SK-N-SH (cell line): ENCODE measurements around the gene CCDC88B.

ENCODE experiments used
- CTCF ChIP-seq: fragments of 200-600 bp; sonication (generic); IDR thresholded peaks from 2 replicates; pipeline ENCODE4 v1.6.1; 2017; ENCODE audit warnings: antibody characterized with exemption, mild to moderate bottlenecking, moderate library complexity
- EP300 ChIP-seq, 2 experiments: IDR thresholded peaks; 2 replicates each; pipeline versions ENCODE4 v1.4.0 to v1.6.1; 2012; ENCODE audit warnings: borderline replicate concordance in 1 of 2, low read depth in 1 of 2, low read length in 1 of 2
- NRF1 ChIP-seq: IDR thresholded peaks from 2 replicates; pipeline ENCODE4 v1.6.1; 2012; ENCODE audit warnings: low read depth, mild to moderate bottlenecking, low read length
- POLR2AphosphoS5 ChIP-seq: IDR thresholded peaks from 2 replicates; pipeline ENCODE4 v1.6.1; 2012; ENCODE audit warnings: low read depth, low read length
- SIN3A ChIP-seq: IDR thresholded peaks from 2 replicates; pipeline ENCODE4 v1.6.1; 2012; ENCODE audit warnings: low read depth, mild to moderate bottlenecking, low read length, moderate library complexity, borderline replicate concordance
- SMC3 ChIP-seq: IDR thresholded peaks from 2 replicates; pipeline ENCODE4 v1.6.1; 2012; ENCODE audit warnings: low read depth, low read length, improper control_type of control experiment
- YY1 ChIP-seq: IDR thresholded peaks from 2 replicates; pipeline ENCODE4 v1.4.0; 2012; ENCODE audit warnings: low read depth, mild to moderate bottlenecking
- TF ChIP-seq, protein P1 (sequence below): fragments of 150-350 bp; IDR thresholded peaks from 2 replicates; pipeline ENCODE4 v1.6.1; 2017; ENCODE audit warnings: antibody characterized with exemption, low read length, low read depth, borderline replicate concordance
- TF ChIP-seq, protein P2 (sequence below): IDR thresholded peaks from 2 replicates; pipeline ENCODE4 v1.4.0; 2012; ENCODE audit warnings: low read depth

- TF ChIP-seq CTCF, result no peak
- TF ChIP-seq EP300 (IDR thresholded peaks at IDR 0.05; ENCODE audit: borderline replicate concordance in 1 of 2, low read depth in 1 of 2, low read length in 1 of 2), result no peak
- no peak for TF ChIP-seq SIN3A
- TF ChIP-seq, protein P1, sequence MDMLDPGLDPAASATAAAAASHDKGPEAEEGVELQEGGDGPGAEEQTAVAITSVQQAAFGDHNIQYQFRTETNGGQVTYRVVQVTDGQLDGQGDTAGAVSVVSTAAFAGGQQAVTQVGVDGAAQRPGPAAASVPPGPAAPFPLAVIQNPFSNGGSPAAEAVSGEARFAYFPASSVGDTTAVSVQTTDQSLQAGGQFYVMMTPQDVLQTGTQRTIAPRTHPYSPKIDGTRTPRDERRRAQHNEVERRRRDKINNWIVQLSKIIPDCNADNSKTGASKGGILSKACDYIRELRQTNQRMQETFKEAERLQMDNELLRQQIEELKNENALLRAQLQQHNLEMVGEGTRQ, result no peak
- TF ChIP-seq NRF1, result no peak
- TF ChIP-seq, protein P2, sequence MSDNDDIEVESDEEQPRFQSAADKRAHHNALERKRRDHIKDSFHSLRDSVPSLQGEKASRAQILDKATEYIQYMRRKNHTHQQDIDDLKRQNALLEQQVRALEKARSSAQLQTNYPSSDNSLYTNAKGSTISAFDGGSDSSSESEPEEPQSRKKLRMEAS, result no peak
- TF ChIP-seq YY1, result no peak
- TF ChIP-seq POLR2AphosphoS5, result no peak
- TF ChIP-seq SMC3, result no peak
Observed at GRCh38 chr11:64367931-64368672, 28.1 kb downstream of the CCDC88B start.
